Measurements from ENCODE around the gene ARHGEF4.

- TF ChIP-seq CTCF (IDR thresholded peaks at IDR 0.05) = no peak
- no peak for TF ChIP-seq POLR2A (IDR thresholded peaks at IDR 0.05)
These were observed 8.9 kb downstream of the ARHGEF4 start for GRCh38 chr2:130845505-130846085.

Data from heart left ventricle (tissue), 13 donors.